Activated naive CD4-positive, alpha-beta T cell treated with anti-CD3 and anti-CD28 coated beads, Interleukin-2, amount 10 ng/mL, durations not matched to agents 7 days and 5 days (primary cell): Measurements from ENCODE around the gene PRPF8.
"Not testable (repeated sequence)": the region's sequence is repeated elsewhere in the genome, so short reads cannot be mapped to it uniquely, and the experiment has no call there.

Experiments
- CTCF ChIA-PET: fragments of 350-600 bp; sonication (Branson Sonifier 250); formaldehyde crosslinking; loops from one replicate; lab custom pipeline; 2021; ENCODE audit warnings: antibody characterized with exemption; lab: Charles Lee
- DNase-seq: peaks from one replicate; pipeline ENCODE4 v3.0.0-alpha.2; 2020
- H3K27ac Mint-ChIP-seq: one replicate; pipeline ENCODE4 v1.8.0; 2021; ENCODE audit warnings: mild to moderate bottlenecking, moderate library complexity, mixed read lengths
- H3K27me3 Mint-ChIP-seq: one replicate; pipeline ENCODE4 v1.8.0; 2021; ENCODE audit warnings: mild to moderate bottlenecking, mixed read lengths
- H3K36me3 Mint-ChIP-seq: one replicate; pipeline ENCODE4 v1.8.0; 2021; ENCODE audit warnings: mixed read lengths
- H3K4me1 Mint-ChIP-seq: one replicate; pipeline ENCODE4 v1.8.0; 2021; ENCODE audit warnings: mixed read lengths
- H3K4me3 Mint-ChIP-seq: one replicate; pipeline ENCODE4 v1.8.0; 2021; ENCODE audit warnings: mild to moderate bottlenecking, moderate library complexity, mixed read lengths
- H3K9me3 Mint-ChIP-seq: one replicate; pipeline ENCODE4 v1.8.0; 2021; ENCODE audit warnings: mixed read lengths

Gene PRPF8

GRCh38 chr17:1712271-1712670 lies 27.6 kb upstream of the PRPF8 start:
- no peak overlapping the region for H3K4me3 Mint-ChIP-seq
- H3K36me3 Mint-ChIP-seq = peaks cover 17% of the 10 kb centered on the region
- peaks cover 36% of the 10 kb centered on the region for H3K4me1 Mint-ChIP-seq
- CTCF ChIA-PET = no interaction called here
- H3K9me3 Mint-ChIP-seq = no peaks in the 10 kb centered on the region
- peaks cover 78% of the 10 kb centered on the region for H3K27me3 Mint-ChIP-seq
- H3K27ac Mint-ChIP-seq = peak overlapping the region; percentile 38
- peak; percentile 11 for DNase-seq

DNA sequence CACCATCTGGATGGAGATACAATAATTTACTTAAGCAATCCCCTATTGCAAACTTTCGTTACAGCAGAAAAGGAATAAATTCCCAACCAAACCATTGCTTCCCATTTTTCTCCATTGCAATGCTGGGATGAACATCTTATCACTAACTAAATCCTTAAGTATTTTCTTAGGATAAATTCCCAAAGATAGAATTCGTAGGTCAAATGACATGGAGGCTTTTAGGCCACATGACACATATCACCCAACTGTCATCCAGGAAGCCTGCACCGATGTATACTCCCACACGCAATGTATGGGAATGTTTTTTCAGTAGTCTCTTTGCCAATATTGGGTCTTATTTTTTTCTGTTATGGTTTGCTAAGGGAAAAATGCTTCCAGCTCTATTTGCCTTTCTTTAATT lies 27.1 kb upstream of the PRPF8 start:
- Mint-ChIP-seq H3K27me3 (peaks cover 82% of the 10 kb centered on the region), H3K27ac (no peak overlapping the region), H3K36me3 (peaks cover 17% of the 10 kb centered on the region), H3K4me1 (peaks cover 36% of the 10 kb centered on the region), H3K4me3 (no peak overlapping the region), H3K9me3 (no peaks in the 10 kb centered on the region)
- no peak for DNase-seq
- CTCF ChIA-PET = no interaction called here

DNA sequence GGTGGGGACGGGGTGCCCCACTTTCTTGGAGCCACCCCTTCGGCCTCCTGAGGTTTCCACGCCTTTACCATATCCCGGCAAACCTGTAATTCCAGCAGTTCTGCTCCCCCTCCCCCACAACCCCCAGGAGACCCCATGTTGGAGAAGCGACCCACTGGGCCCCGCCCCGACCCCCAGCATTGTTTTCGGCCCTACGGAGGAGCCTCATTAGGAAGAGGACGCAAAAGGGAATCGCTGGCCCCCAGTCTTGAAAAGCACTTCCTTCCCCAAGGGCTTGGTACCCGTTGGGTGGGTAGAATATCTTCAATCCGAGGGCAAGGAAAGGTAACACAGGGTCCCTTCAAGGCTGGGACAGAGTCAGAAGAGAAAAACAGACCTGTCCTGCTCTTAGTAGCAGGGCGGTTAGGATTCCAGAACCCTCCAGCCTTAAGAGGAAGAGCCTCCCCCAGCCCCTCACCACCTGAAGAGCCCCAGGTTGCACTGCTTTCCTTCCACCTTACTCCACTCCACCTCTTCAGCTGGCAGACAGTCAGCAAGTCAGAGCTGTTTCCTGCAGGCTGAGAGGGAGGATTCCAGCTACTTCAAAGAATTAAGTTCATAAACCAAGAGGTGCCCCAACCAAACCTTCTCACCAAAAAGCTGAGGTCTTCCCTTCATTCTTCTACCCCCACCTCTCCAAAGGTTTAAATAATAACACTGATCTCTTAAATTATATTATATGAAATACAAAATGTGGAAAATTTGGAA lies 26.3 kb upstream of the PRPF8 start:
- DNase-seq = no peak
- Mint-ChIP-seq H3K9me3 (no peaks in the 10 kb centered on the region), H3K27ac (no peak overlapping the region), H3K27me3 (peaks cover 89% of the 10 kb centered on the region), H3K4me1 (peaks cover 35% of the 10 kb centered on the region), H3K36me3 (peaks cover 17% of the 10 kb centered on the region), H3K4me3 (peak overlapping the region; percentile 47)
- CTCF ChIA-PET = no interaction called here

GRCh38 chr17:1709971-1710806 lies 25.5 kb upstream of the PRPF8 start, which contains the start of gene TLCD2:
TSS of gene TLCD2 (minus strand) at chr17:1710377. CDS start at chr17:1710242, 135 bp downstream.
- H3K27ac Mint-ChIP-seq = no peak within 1 kb of the TSS
- peak within 1 kb of the TSS; percentile 47 for H3K4me3 Mint-ChIP-seq
- CTCF ChIA-PET = no interaction called here
- H3K9me3 Mint-ChIP-seq = no peaks in the 10 kb centered on the region
- H3K27me3 Mint-ChIP-seq = peaks cover 92% of the 10 kb centered on the region
- H3K36me3 Mint-ChIP-seq = peaks cover 17% of the 10 kb centered on the region
- DNase-seq = peak; percentile 36
- peaks cover 33% of the 10 kb centered on the region for H3K4me1 Mint-ChIP-seq

DNA sequence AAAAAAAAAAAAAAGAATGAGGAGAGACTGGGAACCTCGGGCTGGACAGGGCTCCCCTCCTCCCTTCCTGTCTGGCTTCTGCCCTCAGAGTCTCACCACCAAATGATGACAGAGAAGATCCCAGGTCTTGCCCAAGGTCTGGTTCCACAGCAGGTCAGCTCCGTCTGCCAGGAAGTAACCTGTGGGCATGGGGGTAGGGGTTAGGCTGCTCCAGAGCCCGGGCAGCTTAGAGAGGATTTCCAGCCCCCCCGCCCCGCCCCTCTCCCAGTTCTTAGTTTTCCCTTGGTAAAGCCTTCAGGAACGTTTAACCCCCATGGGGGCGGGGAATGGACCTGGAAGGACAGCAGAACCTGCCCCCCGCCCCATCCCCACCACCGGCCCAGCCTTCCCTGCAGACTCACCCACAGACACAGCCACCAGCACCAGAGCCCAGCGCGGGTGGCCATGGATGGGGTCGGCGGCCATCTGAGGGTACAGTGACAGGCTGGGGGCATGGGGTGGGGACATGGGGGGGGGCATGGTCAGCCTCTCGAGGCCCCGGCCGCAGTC lies 24.8 kb upstream of the PRPF8 start:
- Mint-ChIP-seq H3K27me3 (peaks cover 92% of the 10 kb centered on the region), H3K9me3 (no peaks in the 10 kb centered on the region), H3K4me3 (peak overlapping the region; percentile 38), H3K27ac (no peak overlapping the region), H3K36me3 (peaks cover 17% of the 10 kb centered on the region), H3K4me1 (peaks cover 27% of the 10 kb centered on the region)
- CTCF ChIA-PET = no interaction called here
- no peak for DNase-seq

DNA sequence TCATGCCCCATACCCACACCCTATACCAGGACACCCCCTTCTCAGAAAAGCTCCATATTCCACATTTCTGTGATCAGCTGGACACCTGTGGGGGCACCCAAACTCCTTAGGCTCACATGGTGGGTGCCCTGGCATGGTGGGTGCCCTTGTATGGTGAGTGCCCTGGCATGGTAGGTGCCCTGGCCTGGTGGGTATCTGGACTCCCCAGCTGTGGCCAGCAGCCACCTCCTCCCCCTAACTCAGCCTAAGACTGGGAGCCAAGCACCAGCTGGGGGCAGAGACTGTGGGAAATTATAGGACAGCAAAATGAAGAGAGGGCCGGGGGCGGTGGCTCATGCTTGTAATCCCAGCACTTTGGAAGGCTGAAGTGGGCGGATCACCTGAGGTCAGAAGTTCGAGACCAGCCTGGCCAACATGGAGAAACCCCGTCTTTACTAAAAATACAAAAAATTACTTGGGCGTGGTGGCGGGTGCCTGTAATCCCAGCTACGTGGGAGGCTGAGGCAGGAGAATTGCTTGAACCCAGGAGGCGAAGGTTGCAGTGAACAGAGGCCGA lies 24.2 kb upstream of the PRPF8 start:
- peaks cover 17% of the 10 kb centered on the region for H3K36me3 Mint-ChIP-seq
- peak overlapping the region; percentile 38 for H3K4me3 Mint-ChIP-seq
- H3K9me3 Mint-ChIP-seq, DNase-seq, CTCF ChIA-PET: not testable (repeated sequence)
- peaks cover 23% of the 10 kb centered on the region for H3K4me1 Mint-ChIP-seq
- H3K27ac Mint-ChIP-seq = peak overlapping the region; percentile 58
- H3K27me3 Mint-ChIP-seq = peaks cover 92% of the 10 kb centered on the region

- Mint-ChIP-seq H3K9me3 (no peaks in the 10 kb centered on the region), H3K27ac (no peak overlapping the region), H3K36me3 (peaks cover 2% of the 10 kb centered on the region), H3K27me3 (peaks cover 80% of the 10 kb centered on the region), H3K4me1 (peaks cover 19% of the 10 kb centered on the region), H3K4me3 (no peak overlapping the region)
- CTCF ChIA-PET = no interaction called here
- no peak for DNase-seq
These were observed 22.4 kb upstream of the PRPF8 start for GRCh38 chr17:1707107-1707506.

GRCh38 chr17:1705004-1705403 lies 20.3 kb upstream of the PRPF8 start:
- Mint-ChIP-seq H3K9me3 (no peaks in the 10 kb centered on the region), H3K4me1 (peaks cover 5% of the 10 kb centered on the region), H3K27me3 (peaks cover 67% of the 10 kb centered on the region), H3K36me3 (no peaks in the 10 kb centered on the region), H3K27ac (no peak overlapping the region), H3K4me3 (no peak overlapping the region)
- CTCF ChIA-PET = no interaction called here
- no peak for DNase-seq

DNA sequence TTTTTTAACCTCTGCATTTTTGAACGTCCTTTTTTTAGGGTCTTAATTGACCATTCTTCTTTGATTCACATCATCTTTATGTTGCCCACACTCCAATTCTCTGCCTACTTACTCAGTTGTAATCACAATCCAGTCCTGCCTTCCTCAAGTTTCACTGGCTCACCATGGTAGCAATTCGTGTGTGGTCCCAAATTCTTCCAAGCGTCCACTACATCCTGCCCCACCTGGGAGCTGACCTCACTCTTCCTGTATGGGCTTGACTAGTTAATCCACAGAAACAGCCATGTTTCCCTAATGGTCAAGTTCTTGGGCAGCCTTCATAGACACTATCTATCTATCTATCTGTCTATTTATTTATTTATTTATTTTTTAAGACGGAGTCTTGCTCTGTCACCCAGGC lies 18.4 kb upstream of the PRPF8 start:
- H3K9me3 Mint-ChIP-seq = no peaks in the 10 kb centered on the region
- CTCF ChIA-PET = no interaction called here
- H3K4me1 Mint-ChIP-seq = peaks cover 3% of the 10 kb centered on the region
- no peaks in the 10 kb centered on the region for H3K36me3 Mint-ChIP-seq
- H3K4me3 Mint-ChIP-seq = no peak overlapping the region
- no peak overlapping the region for H3K27ac Mint-ChIP-seq
- no peak for DNase-seq
- peaks cover 54% of the 10 kb centered on the region for H3K27me3 Mint-ChIP-seq

GRCh38 chr17:1699891-1700290 lies 15.2 kb upstream of the PRPF8 start:
- H3K4me3 Mint-ChIP-seq, CTCF ChIA-PET, H3K4me1 Mint-ChIP-seq, H3K36me3 Mint-ChIP-seq, H3K9me3 Mint-ChIP-seq, DNase-seq, H3K27ac Mint-ChIP-seq: not testable (repeated sequence)
- peaks cover 40% of the 10 kb centered on the region for H3K27me3 Mint-ChIP-seq

- DNase-seq = no peak
- Mint-ChIP-seq H3K27me3 (peaks cover 39% of the 10 kb centered on the region), H3K4me3 (no peak overlapping the region), H3K9me3 (no peaks in the 10 kb centered on the region), H3K27ac (no peak overlapping the region), H3K4me1 (no peaks in the 10 kb centered on the region), H3K36me3 (no peaks in the 10 kb centered on the region)
- CTCF ChIA-PET = no interaction called here
These were observed 13.0 kb upstream of the PRPF8 start for GRCh38 chr17:1697681-1698080.

DNA sequence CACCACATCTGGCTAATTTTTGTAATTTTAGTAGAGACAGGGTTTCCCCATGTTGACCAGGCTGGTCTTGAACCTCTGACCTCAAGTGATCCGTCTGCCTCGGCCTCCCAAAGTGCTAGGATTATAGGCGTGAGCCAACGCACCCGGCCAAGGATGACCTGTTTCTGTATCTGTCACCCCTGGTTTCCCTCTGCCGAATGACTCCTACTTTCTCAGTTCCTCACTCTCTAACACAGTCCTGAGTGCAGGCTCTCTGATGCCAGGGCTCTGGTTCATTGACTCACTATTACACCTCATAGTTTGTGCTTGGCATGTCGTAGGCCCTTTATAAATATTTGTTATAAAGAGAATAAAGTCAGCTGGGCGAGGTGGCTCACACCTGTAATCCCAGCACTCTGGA lies 10.7 kb upstream of the PRPF8 start:
- Mint-ChIP-seq H3K4me3 (no peak overlapping the region), H3K4me1 (no peaks in the 10 kb centered on the region), H3K27ac (no peak overlapping the region), H3K36me3 (no peaks in the 10 kb centered on the region), H3K27me3 (peaks cover 39% of the 10 kb centered on the region), H3K9me3 (peaks cover 3% of the 10 kb centered on the region)
- DNase-seq = no peak
- CTCF ChIA-PET = no interaction called here

GRCh38 chr17:1693339-1693738 lies 8.7 kb upstream of the PRPF8 start:
- Mint-ChIP-seq H3K4me1 (no peaks in the 10 kb centered on the region), H3K9me3 (peaks cover 3% of the 10 kb centered on the region), H3K36me3 (no peaks in the 10 kb centered on the region), H3K27me3 (peaks cover 33% of the 10 kb centered on the region), H3K4me3 (no peak overlapping the region), H3K27ac (no peak overlapping the region)
- CTCF ChIA-PET = no interaction called here
- no peak for DNase-seq

- DNase-seq = no peak
- Mint-ChIP-seq H3K9me3 (peaks cover 3% of the 10 kb centered on the region), H3K27me3 (peaks cover 21% of the 10 kb centered on the region), H3K27ac (no peak overlapping the region), H3K4me3 (no peak overlapping the region), H3K36me3 (no peaks in the 10 kb centered on the region), H3K4me1 (no peaks in the 10 kb centered on the region)
- CTCF ChIA-PET = no interaction called here
These were observed 6.0 kb upstream of the PRPF8 start for GRCh38 chr17:1690544-1691221.
